PC-3 (cell line): ENCODE data around the gene TTC24. TPM values are rescaled to one million over a fixed set of nuclear protein-coding genes. Genes with fewer than 3 reads are reported as not detected.
"Not testable (repeated sequence)": the region's sequence is repeated elsewhere in the genome, so short reads cannot be mapped to it uniquely, and the experiment has no call there.

ENCODE experiments used
- ATAC-seq: fragments of 200-7000 bp; cut with Tn5 transposase; 2 replicates; pipeline ENCODE4 v1.9.1; 2020; ENCODE audit warnings: mild to moderate bottlenecking, moderate library complexity
- BruUV-seq: library from RNA; stranded (reverse); fragments of 400-500 nt; replicated peaks from 2 replicates; lab custom pipeline; 2021; lab: Mats Ljungman, UMichigan
- CTCF ChIA-PET: fragments of 300-600 bp; sonication (Branson Sonifier 250); formaldehyde crosslinking; loops from one replicate; lab custom pipeline; 2022; ENCODE audit warnings: antibody characterized with exemption; lab: Charles Lee
- POLR2A ChIA-PET: fragments of 300-600 bp; sonication (Branson Sonifier 250); formaldehyde crosslinking; loops from one replicate; lab custom pipeline; 2022; ENCODE audit warnings: antibody characterized with exemption; ENCODE audit not compliant: unreplicated experiment; lab: Charles Lee
- DNase-seq: peaks from one replicate; pipeline ENCODE4 v3.0.0-alpha.2; 2015
- H2AFZ ChIP-seq: fragments of 300-600 bp; sonication (generic); 2 replicates; pipeline ENCODE4 v1.6.0; 2016; ENCODE audit warnings: antibody characterized with exemption, low read length
- H3F3A ChIP-seq: fragments of 300-600 bp; sonication (generic); one replicate; pipeline ENCODE4 v1.6.0; 2017; ENCODE audit warnings: antibody characterized with exemption, low read length, control low read depth, mild to moderate bottlenecking; ENCODE audit not compliant: unreplicated experiment
- H3K27ac ChIP-seq: fragments of 300-600 bp; sonication (generic); 2 replicates; pipeline ENCODE4 v1.5.1; 2016; ENCODE audit warnings: mild to moderate bottlenecking, low read length
- H3K27me3 ChIP-seq: fragments of 300-600 bp; sonication (generic); 2 replicates; pipeline ENCODE4 v1.6.1; 2016; ENCODE audit warnings: low read length, mixed read lengths
- H3K36me3 ChIP-seq: fragments of 300-600 bp; sonication (generic); 2 replicates; pipeline ENCODE4 v1.6.1; 2016; ENCODE audit warnings: low read depth, mixed run types, low read length, mixed read lengths
- H3K4me1 ChIP-seq: fragments of 300-600 bp; sonication (generic); 2 replicates; pipeline ENCODE4 v1.5.1; 2016; ENCODE audit warnings: low read length; ENCODE audit not compliant: insufficient read depth
- H3K4me2 ChIP-seq: fragments of 300-600 bp; sonication (generic); 2 replicates; pipeline ENCODE4 v1.6.0; 2016; ENCODE audit warnings: low read length
- H3K4me3 ChIP-seq: fragments of 300-600 bp; sonication (generic); 2 replicates; pipeline ENCODE4 v1.5.1; 2016; ENCODE audit warnings: mild to moderate bottlenecking, low read length, mixed read lengths
- H3K79me2 ChIP-seq: fragments of 300-600 bp; sonication (generic); 2 replicates; pipeline ENCODE4 v1.6.1; 2017; ENCODE audit warnings: low read length, mixed read lengths
- H3K9ac ChIP-seq: fragments of 300-600 bp; sonication (generic); 2 replicates; pipeline ENCODE4 v1.6.0; 2016; ENCODE audit warnings: mild to moderate bottlenecking, low read length
- H3K9me2 ChIP-seq: fragments of 300-600 bp; sonication (generic); replicated peaks from 2 replicates; pipeline ENCODE4 v1.6.1; 2016; ENCODE audit warnings: mixed run types, low read length, mixed read lengths
- H3K9me3 ChIP-seq: fragments of 300-600 bp; sonication (generic); 2 replicates; pipeline ENCODE4 v1.6.1; 2016; ENCODE audit warnings: low read length, mixed read lengths
- H4K20me1 ChIP-seq: fragments of 300-600 bp; sonication (generic); 2 replicates; pipeline ENCODE4 v1.6.1; 2016; ENCODE audit warnings: low read length, mixed read lengths
- CTCF ChIP-seq: fragments of 300-600 bp; sonication (generic); conservative IDR thresholded peaks from 2 replicates; pipeline ENCODE4 v1.5.1; 2017; ENCODE audit warnings: antibody characterized with exemption, low read depth, mild to moderate bottlenecking, low read length
- EZH2 ChIP-seq: fragments of 300-600 bp; sonication (generic); IDR thresholded peaks from one replicate; pipeline ENCODE4 v1.6.1; 2017; ENCODE audit warnings: antibody characterized with exemption, mild to moderate bottlenecking, low read length; ENCODE audit not compliant: unreplicated experiment
- EZH2phosphoT487 ChIP-seq: fragments of 300-600 bp; sonication (generic); IDR thresholded peaks from 2 replicates; pipeline ENCODE4 v1.6.1; 2018; ENCODE audit warnings: mild to moderate bottlenecking, antibody characterized with exemption, low read length, borderline replicate concordance
- intact Hi-C: fragments of 100-400 bp; cut with micrococcal nuclease; formaldehyde crosslinking; loops from 2 replicates; pipeline ENCODE4 v1.9.0; 2023
- total RNA-seq: library from RNA; depleted of rRNA; stranded (reverse); fragments of >200 nt; gene quantifications from 2 replicates; pipeline ENCODE4 v1.2.3, GENCODE V29; 2014

TTC24 gene
- total RNA-seq, 1 experiment from 2014 or later = not detected

- H3K79me2 ChIP-seq = no peaks in the 10 kb centered on the region
- intact Hi-C loops = no loop called here
- peaks cover 75% of the 10 kb centered on the region for H3K36me3 ChIP-seq
- TF ChIP-seq CTCF (no peak), EZH2 (no peak), EZH2phosphoT487 (no peak)
- H3F3A ChIP-seq = no peaks in the 10 kb centered on the region
- CTCF ChIA-PET = no interaction called here
- no TSS peak for BruUV-seq
- peaks cover 21% of the 10 kb centered on the region for H3K4me1 ChIP-seq
- H2AFZ ChIP-seq = no peak overlapping the region
- no peaks in the 10 kb centered on the region for H4K20me1 ChIP-seq
- H3K9me3 ChIP-seq = no peaks in the 10 kb centered on the region
- H3K9me2 ChIP-seq = no peaks in the 10 kb centered on the region
- POLR2A ChIA-PET = interaction anchor here (0.6 kb wide), 2 partner anchors 50 to 97 kb away, joined by 3 read pairs; no protein-coding TSS in a partner anchor
- H3K27ac ChIP-seq = peak overlapping the region; percentile 63
- peak overlapping the region; percentile 30; the same call in 1 of the 2 replicates for H3K9ac ChIP-seq
- peak; percentile 81 for DNase-seq
- H3K27me3 ChIP-seq = no peaks in the 10 kb centered on the region
- H3K4me2 ChIP-seq = peak overlapping the region; percentile 15
- ATAC-seq = peak; percentile 92
- H3K4me3 ChIP-seq = no peak overlapping the region
These were observed 27.7 kb upstream of the TTC24 start for GRCh38 chr1:156551869-156552268.

GRCh38 chr1:156552518-156552917 is 27.0 kb upstream of the TTC24 start:
- ChIA-PET POLR2A (no interaction called here), CTCF (no interaction called here)
- Histone ChIP-seq H4K20me1 (no peaks in the 10 kb centered on the region), H3K4me3 (no peak overlapping the region), H3F3A (no peaks in the 10 kb centered on the region), H2AFZ (no peak overlapping the region), H3K36me3 (peaks cover 69% of the 10 kb centered on the region), H3K27ac (peak overlapping the region; percentile 55), H3K4me1 (peaks cover 21% of the 10 kb centered on the region), H3K79me2 (no peaks in the 10 kb centered on the region), H3K9me3 (no peaks in the 10 kb centered on the region), H3K9ac (no peak overlapping the region), H3K4me2 (peak overlapping the region; percentile 15), H3K27me3 (no peaks in the 10 kb centered on the region), H3K9me2 (no peaks in the 10 kb centered on the region)
- ATAC-seq (no peak), DNase-seq (peak; percentile 31)
- TF ChIP-seq CTCF (no peak), EZH2 (no peak), EZH2phosphoT487 (no peak)
- no TSS peak for BruUV-seq
- intact Hi-C loops = no loop called here

- POLR2A ChIA-PET, BruUV-seq: not testable (repeated sequence)
These were observed 26.6 kb upstream of the TTC24 start for GRCh38 chr1:156552937-156553336.

More at GRCh38 chr1:156552937-156553336, 26.6 kb upstream of the TTC24 start:
- H3K9me2 ChIP-seq, H2AFZ ChIP-seq, intact Hi-C loops, ATAC-seq, H3F3A ChIP-seq, H3K27me3 ChIP-seq, H3K9me3 ChIP-seq, H3K4me2 ChIP-seq, H4K20me1 ChIP-seq, H3K9ac ChIP-seq, DNase-seq, H3K79me2 ChIP-seq, H3K4me3 ChIP-seq, CTCF ChIA-PET: not testable (repeated sequence)
- Histone ChIP-seq H3K36me3 (peaks cover 65% of the 10 kb centered on the region), H3K27ac (peak overlapping the region; percentile 55; the same call in 1 of the 2 replicates), H3K4me1 (peaks cover 21% of the 10 kb centered on the region)
